CD14-positive monocyte (primary cell): ENCODE data around the gene DIAPH1. TPM values are rescaled to one million over a fixed set of nuclear protein-coding genes. Genes with fewer than 3 reads are reported as not detected.

Source experiments
- DNase-seq, 3 donors: peaks; one replicate each; pipeline ENCODE4 v3.0.0-alpha.2; 2011 to 2022
- H2AFZ ChIP-seq: 2 replicates; pipeline ENCODE4 v1.6.0; 2012; ENCODE audit warnings: mild to moderate bottlenecking, low read depth, low read length, inconsistent platforms; ENCODE audit not compliant: insufficient read depth, poor library complexity, severe bottlenecking
- H3K27ac ChIP-seq, 2 donors: 1 replicate in 1 of 2; 2 replicates in 1 of 2; pipeline ENCODE4 v1.5.1; 2012 to 2013; ENCODE audit warnings: low read length in 2 of 2, control low read depth in 1 of 2, inconsistent platforms in 1 of 2, low read depth in 1 of 2, mild to moderate bottlenecking in 1 of 2
- H3K27me3 ChIP-seq, 2 donors: one replicate each; pipeline versions ENCODE4 v1.6.0 to v1.6.1; 2011 to 2013; ENCODE audit warnings: low read length in 2 of 2; ENCODE audit not compliant: control insufficient read depth in 2 of 2, insufficient read depth in 2 of 2
- H3K36me3 ChIP-seq, 2 donors: replicated peaks in 1 of 2; 1 replicate in 1 of 2; 2 replicates in 1 of 2; pipeline versions ENCODE4 v1.5.1 to v1.6.1; 2012 to 2013; ENCODE audit warnings: low read length in 2 of 2, control low read depth in 1 of 2, inconsistent platforms in 1 of 2, mild to moderate bottlenecking in 1 of 2; ENCODE audit not compliant: insufficient read depth in 2 of 2, control insufficient read depth in 1 of 2
- H3K4me1 ChIP-seq, 2 donors: 1 replicate in 1 of 2; 2 replicates in 1 of 2; pipeline versions ENCODE4 v1.5.1 to v1.6.1; 2012 to 2013; ENCODE audit warnings: low read length in 2 of 2, control low read depth in 1 of 2, inconsistent platforms in 1 of 2, mild to moderate bottlenecking in 1 of 2, moderate library complexity in 1 of 2; ENCODE audit not compliant: insufficient read depth in 2 of 2, control insufficient read depth in 1 of 2
- H3K4me2 ChIP-seq: replicated peaks from 2 replicates; pipeline ENCODE3; 2012; ENCODE audit warnings: low read length, moderate library complexity, mild to moderate bottlenecking; ENCODE audit not compliant: poor library complexity, severe bottlenecking; ENCODE audit errors: extremely low read depth
- H3K4me3 ChIP-seq, 3 experiments: fragments of 200-600 bp in 1 of 3; sonication (generic) in 1 of 3; replicated peaks in 1 of 3; 1 replicate in 2 of 3; 2 replicates in 1 of 3; pipeline ENCODE4 v1.5.1; 2011 to 2013; ENCODE audit warnings: low read length in 3 of 3, mild to moderate bottlenecking in 3 of 3, control low read depth in 2 of 3, low read depth in 2 of 3, inconsistent platforms in 1 of 3, moderate library complexity in 1 of 3
- H3K79me2 ChIP-seq: 2 replicates; pipeline ENCODE4 v1.6.0; 2012; ENCODE audit warnings: mild to moderate bottlenecking, control low read depth, inconsistent platforms, low read length, moderate library complexity; ENCODE audit not compliant: insufficient read depth
- H3K9ac ChIP-seq: 2 replicates; pipeline ENCODE4 v1.6.0; 2017; ENCODE audit warnings: low read length, mild to moderate bottlenecking; ENCODE audit not compliant: insufficient read depth, poor library complexity, severe bottlenecking
- H3K9me3 ChIP-seq, 2 donors: replicated peaks in 1 of 2; 1 replicate in 1 of 2; 2 replicates in 1 of 2; pipeline versions ENCODE4 v1.5.1 to v1.6.1; 2012 to 2013; ENCODE audit warnings: low read length in 2 of 2, control low read depth in 1 of 2; ENCODE audit not compliant: control insufficient read depth in 1 of 2, insufficient read depth in 1 of 2
- H4K20me1 ChIP-seq: 2 replicates; pipeline ENCODE4 v1.6.0; 2012; ENCODE audit warnings: mild to moderate bottlenecking, low read length, control low read depth, moderate library complexity; ENCODE audit not compliant: insufficient read depth
- H3K27ac Mint-ChIP-seq, 7 donors: one replicate each; pipeline ENCODE4 v1.8.0; 2020; ENCODE audit warnings: mild to moderate bottlenecking in 7 of 7, mixed read lengths in 7 of 7, moderate library complexity in 6 of 7, inconsistent platforms in 2 of 7
- H3K27me3 Mint-ChIP-seq, 3 donors: one replicate each; pipeline ENCODE4 v1.8.0; 2021 to 2022; ENCODE audit warnings: low read depth in 3 of 3, mild to moderate bottlenecking in 3 of 3, mixed read lengths in 3 of 3, moderate library complexity in 3 of 3, inconsistent platforms in 1 of 3
- H3K36me3 Mint-ChIP-seq, 2 donors: one replicate each; pipeline ENCODE4 v1.8.0; 2020; ENCODE audit warnings: mixed read lengths in 2 of 2, inconsistent platforms in 1 of 2, mild to moderate bottlenecking in 1 of 2
- H3K4me1 Mint-ChIP-seq: one replicate; pipeline ENCODE4 v1.8.0; 2020; ENCODE audit warnings: mild to moderate bottlenecking, mixed read lengths
- H3K4me3 Mint-ChIP-seq, 2 donors: one replicate each; pipeline ENCODE4 v1.8.0; 2020; ENCODE audit warnings: mild to moderate bottlenecking in 2 of 2, mixed read lengths in 2 of 2, moderate library complexity in 1 of 2
- H3K9me3 Mint-ChIP-seq, 7 donors: one replicate each; pipeline ENCODE4 v1.8.0; 2020 to 2022; ENCODE audit warnings: mixed read lengths in 7 of 7, mild to moderate bottlenecking in 6 of 7, moderate library complexity in 6 of 7, inconsistent platforms in 2 of 7
- CTCF ChIP-seq: fragments of 200-600 bp; IDR thresholded peaks from one replicate; pipeline ENCODE4 v1.8.0; 2022; ENCODE audit warnings: antibody characterized with exemption, mild to moderate bottlenecking
- WGBS: methylation state at CpG from one replicate; pipeline ENCODE4 v1.1.5; 2013; ENCODE audit warnings: missing lambda C conversion rate; ENCODE audit not compliant: insufficient coverage; 5-methylcytosine and 5-hydroxymethylcytosine counted together
- intact Hi-C, 2 donors: fragments of 100-400 bp; cut with micrococcal nuclease; formaldehyde crosslinking; loops; one replicate each; pipeline versions ENCODE4 v1.15.0 to v1.15.1; 2023
- polyA plus RNA-seq, 3 donors: library from polyadenylated mRNA; depleted of rRNA in 1 of 3; unstranded in 2 of 3; stranded (reverse) in 1 of 3; fragments of 300-500 nt in 2 of 3; fragments of >200 nt in 1 of 3; fragmentation: Illumina TruSeq in 2 of 3; gene quantifications; 1 replicate in 2 of 3; 2 replicates in 1 of 3; pipeline ENCODE4 v1.2.3, GENCODE V29; 2012 to 2021

DIAPH1 gene
- polyA plus RNA-seq, 3 donors = 60.2 to 140 (median 98.6) TPM

- WGBS = 96% methylated on average over 9 of the region's 14 CpGs
- no peak overlapping the region for H3K9ac ChIP-seq
Observed at GRCh38 chr5:141510850-141511601, 107.8 kb downstream of the DIAPH1 start.

DNA sequence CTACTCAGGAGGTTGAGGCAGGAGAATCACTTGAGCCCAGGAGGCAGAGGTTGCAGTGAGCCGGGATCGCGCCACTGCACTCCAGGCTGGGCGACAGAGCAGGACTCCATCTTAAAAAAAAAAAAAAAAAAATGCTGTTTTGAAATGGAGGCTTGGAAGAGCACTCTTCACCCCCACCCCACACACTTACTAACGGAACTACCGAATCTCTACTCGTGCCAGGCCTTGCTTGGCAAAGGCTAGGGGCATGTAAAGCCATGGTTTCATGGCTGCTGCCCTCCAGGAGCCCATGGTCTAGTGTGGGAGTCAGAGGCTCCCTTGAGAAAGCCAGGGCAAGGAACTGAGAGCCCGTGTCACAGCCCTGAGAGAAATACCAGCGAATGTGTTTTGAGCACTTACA lies 108.6 kb downstream of the DIAPH1 start:
- no peak overlapping the region for H3K27ac ChIP-seq
- peaks cover 37 to 47% of the 10 kb centered on the region in 2 donors for H3K4me1 ChIP-seq
- peaks cover 0 to 10% of the 10 kb centered on the region in 2 donors for H3K27me3 ChIP-seq
- Mint-ChIP-seq H3K27ac (peak overlapping the region in 1 of 7 donors; percentile 16), H3K4me1 (peaks cover 44% of the 10 kb centered on the region), H3K36me3 (peaks cover 19 to 22% of the 10 kb centered on the region in 2 donors), H3K27me3 (peaks cover 5 to 39% (median 19%) of the 10 kb centered on the region in 3 donors), H3K9me3 (peaks cover 0 to 5% (median 0%) of the 10 kb centered on the region in 7 donors), H3K4me3 (no peak overlapping the region)
- DNase-seq = no peak
- peaks cover 26% of the 10 kb centered on the region for H4K20me1 ChIP-seq
- H3K36me3 ChIP-seq = peaks cover 6 to 11% of the 10 kb centered on the region in 2 donors
- intact Hi-C loops = no loop called here
- no peaks in the 10 kb centered on the region for H3K79me2 ChIP-seq
- H3K4me3 ChIP-seq = no peak overlapping the region
- no peak overlapping the region for H3K9ac ChIP-seq
- H3K9me3 ChIP-seq = no peaks in the 10 kb centered on the region
- no peak overlapping the region for H2AFZ ChIP-seq
- no peak for TF ChIP-seq CTCF
- H3K4me2 ChIP-seq = no peak overlapping the region
- WGBS = no CpG with 5 or more reads among the region's 9 CpGs

More at GRCh38 chr5:141510850-141511601, 107.8 kb downstream of the DIAPH1 start:
- Mint-ChIP-seq H3K9me3 (peaks cover 0 to 5% (median 0%) of the 10 kb centered on the region in 7 donors), H3K27me3 (peaks cover 5 to 39% (median 16%) of the 10 kb centered on the region in 3 donors), H3K4me1 (peaks cover 51% of the 10 kb centered on the region), H3K27ac (peak overlapping the region in 1 of 7 donors; percentile 45), H3K36me3 (peaks cover 28 to 30% of the 10 kb centered on the region in 2 donors), H3K4me3 (no peak overlapping the region)
- TF ChIP-seq CTCF = no peak
- Histone ChIP-seq H3K4me1 (peaks cover 39 to 55% of the 10 kb centered on the region in 2 donors), H3K27me3 (peaks cover 0 to 10% of the 10 kb centered on the region in 2 donors), H4K20me1 (peaks cover 35% of the 10 kb centered on the region), H3K36me3 (peaks cover 15 to 20% of the 10 kb centered on the region in 2 donors), H3K9me3 (no peaks in the 10 kb centered on the region), H3K79me2 (no peaks in the 10 kb centered on the region), H3K27ac (no peak overlapping the region), H3K4me2 (no peak overlapping the region), H2AFZ (no peak overlapping the region), H3K4me3 (no peak overlapping the region)
- intact Hi-C loops = no loop called here
- DNase-seq = no peak
